Fibroblast of mammary gland (primary cell): ENCODE results near the gene PROB1.

Experiments used
- DNase-seq: peaks from one replicate; pipeline ENCODE4 v3.0.0-alpha.2; 2010; ENCODE audit warnings: low read depth
- H3K4me3 ChIP-seq: 2 replicates; pipeline ENCODE4 v1.5.1; 2011; ENCODE audit warnings: low read depth, mild to moderate bottlenecking, low read length, moderate library complexity; ENCODE audit not compliant: control insufficient read depth
- CTCF ChIP-seq: conservative IDR thresholded peaks from 2 replicates; pipeline ENCODE4 v1.5.1; 2011; ENCODE audit warnings: low read depth, low read length, inconsistent platforms; ENCODE audit not compliant: control insufficient read depth, insufficient read depth

Gene PROB1

GRCh38 chr5:139397921-139398320 lies 3.0 kb upstream of the PROB1 start:
- DNase-seq: no peak
- no peak for TF ChIP-seq CTCF
- no peak overlapping the region for H3K4me3 ChIP-seq

- no peak for TF ChIP-seq CTCF
- H3K4me3 ChIP-seq: no peak overlapping the region
- no peak for DNase-seq
These were observed 1.8 kb upstream of the PROB1 start for GRCh38 chr5:139396691-139397090.

- TF ChIP-seq CTCF: no peak
- no peak overlapping the region for H3K4me3 ChIP-seq
- DNase-seq: peak; percentile 42
These were observed 1.1 kb upstream of the PROB1 start for GRCh38 chr5:139395844-139396640.

- TF ChIP-seq CTCF: no peak
- DNase-seq: no peak
- H3K4me3 ChIP-seq: peak overlapping the region; percentile 26
These were observed 716 bp downstream of the PROB1 start for GRCh38 chr5:139394123-139394653.

GRCh38 chr5:139393497-139394122 lies 1.3 kb downstream of the PROB1 start:
- peak overlapping the region; percentile 26 for H3K4me3 ChIP-seq
- no peak for DNase-seq
- no peak for TF ChIP-seq CTCF

- peak; percentile 40 for TF ChIP-seq CTCF
- H3K4me3 ChIP-seq: peak overlapping the region; percentile 26
- peak; percentile 52 for DNase-seq
These were observed 2.0 kb downstream of the PROB1 start for GRCh38 chr5:139392678-139393496.
